Vagina (tissue), 1 donor: Measurements from ENCODE around the gene RRP8. TPM values are rescaled to one million over a fixed set of nuclear protein-coding genes. Genes with fewer than 3 reads are reported as not detected.

Source experiments
- total RNA-seq: library from RNA; depleted of rRNA; stranded (reverse); fragments of >200 nt; gene quantifications from one replicate; pipeline ENCODE4 v1.2.3, GENCODE V29; 2016

The RRP8 gene
- total RNA-seq, 1 donor from 2014 or later, result 10.3 TPM

Other genes with a start within 250 kb of the RRP8 start
- 23.1 TPM for gene SMPD1, start 213.1 kb downstream of the RRP8 start, total RNA-seq
- 59.7 TPM for gene APBB1, start 184.5 kb downstream of the RRP8 start, total RNA-seq
- 0.98 TPM for gene HPX, start 162.6 kb downstream of the RRP8 start, total RNA-seq
- gene TRIM3, start 129.7 kb downstream of the RRP8 start, total RNA-seq, result 27.5 TPM
- 54.0 TPM for gene ARFIP2, start 122.3 kb downstream of the RRP8 start, total RNA-seq
- 98.7 TPM for gene TIMM10B, start 122.1 kb downstream of the RRP8 start, total RNA-seq
- gene DNHD1, start 106.3 kb downstream of the RRP8 start, total RNA-seq, result 17.2 TPM
- gene ILK, start 158 bp upstream of the RRP8 start, total RNA-seq, result 149 TPM
- 48.1 TPM for gene TAF10, start 8.6 kb upstream of the RRP8 start, total RNA-seq
- 77.3 TPM for gene TPP1, start 15.8 kb upstream of the RRP8 start, total RNA-seq
- gene DCHS1, start 52.2 kb upstream of the RRP8 start, total RNA-seq, result 28.7 TPM
- gene MRPL17, start 79.7 kb upstream of the RRP8 start, total RNA-seq, result 55.2 TPM
- not detected for gene OR2AG2, start 168.4 kb upstream of the RRP8 start, total RNA-seq
- gene OR2AG1, start 179.4 kb upstream of the RRP8 start, total RNA-seq, result not detected
- not detected for gene OR6A2, start 196.1 kb upstream of the RRP8 start, total RNA-seq
- not detected for gene OR10A5, start 242.1 kb upstream of the RRP8 start, total RNA-seq